Measurements from ENCODE around the gene UCHL3.

UCHL3 gene

GRCh38 chr13:75628801-75629200 is 79.2 kb downstream of the UCHL3 start:
- no peak for DNase-seq (ENCODE audit: low spot score)

GRCh38 chr13:75633285-75633684 is 83.7 kb downstream of the UCHL3 start:
- no peak for DNase-seq (ENCODE audit: low spot score)

GRCh38 chr13:75635101-75635827 is 85.7 kb downstream of the UCHL3 start:
- no peak for DNase-seq (ENCODE audit: low spot score)

GRCh38 chr13:75635828-75636435 is 86.3 kb downstream of the UCHL3 start, which contains the start of gene LMO7:
Gene LMO7, plus strand, starts transcription at chr13:75636330. Its CDS starts 328 bp downstream, at chr13:75636658.
- DNase-seq (ENCODE audit: low spot score), result peak; percentile 78

GRCh38 chr13:75636436-75637180 is 87.0 kb downstream of the UCHL3 start:
- peak; percentile 65 for DNase-seq (ENCODE audit: low spot score)

GRCh38 chr13:75637181-75637750 is 87.7 kb downstream of the UCHL3 start:
- DNase-seq (ENCODE audit: low spot score), result no peak

GRCh38 chr13:75639454-75639853 is 89.9 kb downstream of the UCHL3 start:
- no peak for DNase-seq (ENCODE audit: low spot score)

- DNase-seq (ENCODE audit: low spot score), result no peak
Measured at GRCh38 chr13:75641026-75641425, 91.4 kb downstream of the UCHL3 start.

GRCh38 chr13:75643182-75643581 is 93.6 kb downstream of the UCHL3 start:
- no peak for DNase-seq (ENCODE audit: low spot score)

- DNase-seq (ENCODE audit: low spot score), result no peak
Measured at GRCh38 chr13:75643693-75644092, 94.1 kb downstream of the UCHL3 start.

GRCh38 chr13:75645141-75645540 is 95.5 kb downstream of the UCHL3 start:
- DNase-seq (ENCODE audit: low spot score), result no peak

- no peak for DNase-seq (ENCODE audit: low spot score)
Measured at GRCh38 chr13:75647126-75647784, 97.7 kb downstream of the UCHL3 start.

- no peak for DNase-seq (ENCODE audit: low spot score)
Measured at GRCh38 chr13:75648446-75648845, 98.9 kb downstream of the UCHL3 start.

- no peak for DNase-seq (ENCODE audit: low spot score)
Measured at GRCh38 chr13:75651013-75651412, 101.4 kb downstream of the UCHL3 start.

GRCh38 chr13:75652726-75653125 is 103.1 kb downstream of the UCHL3 start:
- no peak for DNase-seq (ENCODE audit: low spot score)

Measured in ecto neural progenitor cell (in vitro differentiated cells).